GM12891 (cell line): ENCODE data around the gene TCF25.
A peak's percentile ranks its signal among the peaks of the same experiment; 100 is the strongest.

ENCODE experiments used
- DNase-seq: peaks from one replicate; pipeline ENCODE4 v3.0.0; 2011; ENCODE audit warnings: low spot score; ENCODE audit not compliant: insufficient read length
- FAIRE-seq: peaks from 2 replicates; lab custom pipeline; 2011; peaks lifted over from hg19 to GRCh38; lab: Jason Lieb, UNC
- PAX5 ChIP-seq: IDR thresholded peaks from 2 replicates; pipeline ENCODE4 v1.6.1; 2011; ENCODE audit warnings: low read length, moderate library complexity, mild to moderate bottlenecking; ENCODE audit not compliant: insufficient read depth, severe bottlenecking
- POLR2A ChIP-seq: IDR thresholded peaks from 2 replicates; pipeline ENCODE4 v1.6.1; 2011; ENCODE audit warnings: low read depth, low read length, control low read depth
- POLR2AphosphoS5 ChIP-seq: IDR thresholded peaks from 2 replicates; pipeline ENCODE4 v1.6.1; 2011; ENCODE audit warnings: low read depth, low read length, control low read depth
- POU2F2 ChIP-seq: IDR thresholded peaks from 2 replicates; pipeline ENCODE4 v1.6.1; 2011; ENCODE audit warnings: low read depth, mild to moderate bottlenecking, control low read depth, low read length, moderate library complexity
- SPI1 ChIP-seq: IDR thresholded peaks from 2 replicates; pipeline ENCODE4 v1.6.1; 2011; ENCODE audit warnings: low read depth, low read length, control low read depth
- TAF1 ChIP-seq: IDR thresholded peaks from 2 replicates; pipeline ENCODE4 v1.6.1; 2011; ENCODE audit warnings: low read depth, low read length, control low read depth

TCF25 gene

GRCh38 chr16:89859615-89860007 is 13.8 kb upstream of the TCF25 start:
- no peak for TF ChIP-seq TAF1
- TF ChIP-seq POLR2AphosphoS5 = no peak
- TF ChIP-seq PAX5 = no peak
- TF ChIP-seq POLR2A = no peak
- no peak for TF ChIP-seq SPI1
- no peak for TF ChIP-seq POU2F2
- FAIRE-seq = no peak
- no peak for DNase-seq

DNA sequence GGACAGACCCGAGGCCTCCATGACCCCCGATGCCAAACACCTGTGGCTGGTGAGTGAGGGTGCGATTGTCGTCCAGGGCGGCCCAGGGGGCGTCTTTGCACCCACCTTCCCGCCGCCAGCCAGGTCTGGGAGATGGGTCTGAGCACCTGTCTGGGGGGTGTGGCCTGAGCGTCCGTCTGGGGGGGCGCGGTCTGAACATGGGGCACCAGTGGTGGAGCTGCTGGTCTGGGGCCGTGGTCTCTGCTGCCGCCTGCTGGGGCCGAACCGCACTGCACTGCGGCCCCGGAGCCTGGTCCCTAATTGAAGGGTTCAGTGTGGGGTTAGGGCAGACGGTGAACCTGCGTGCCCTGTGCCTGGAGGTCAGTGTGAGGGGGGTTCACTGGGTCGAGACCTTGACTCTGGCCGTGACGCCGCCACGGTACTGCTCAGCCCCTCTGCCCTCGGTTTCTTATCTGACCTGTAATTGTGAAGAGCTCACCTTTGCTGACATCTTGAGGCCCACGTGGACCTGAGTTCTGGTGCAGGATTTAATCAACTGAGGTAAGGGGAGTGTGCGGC is 12.6 kb upstream of the TCF25 start:
- peak; percentile 93 for FAIRE-seq
- DNase-seq = peak; percentile 96
- TF ChIP-seq PAX5 (peak; percentile 9), POU2F2 (no peak), SPI1 (no peak)

GRCh38 chr16:89861648-89862047 is 11.7 kb upstream of the TCF25 start:
- no peak for TF ChIP-seq TAF1
- no peak for TF ChIP-seq POLR2A
- TF ChIP-seq POLR2AphosphoS5 = no peak
- TF ChIP-seq POU2F2 = no peak
- DNase-seq (no peak), FAIRE-seq (no peak)

- DNase-seq = no peak
- peak; percentile 63 for FAIRE-seq
- TF ChIP-seq POU2F2 (no peak), POLR2AphosphoS5 (no peak), TAF1 (no peak), SPI1 (no peak), POLR2A (no peak), PAX5 (no peak)
Observed at GRCh38 chr16:89862732-89863131, 10.7 kb upstream of the TCF25 start.

DNA sequence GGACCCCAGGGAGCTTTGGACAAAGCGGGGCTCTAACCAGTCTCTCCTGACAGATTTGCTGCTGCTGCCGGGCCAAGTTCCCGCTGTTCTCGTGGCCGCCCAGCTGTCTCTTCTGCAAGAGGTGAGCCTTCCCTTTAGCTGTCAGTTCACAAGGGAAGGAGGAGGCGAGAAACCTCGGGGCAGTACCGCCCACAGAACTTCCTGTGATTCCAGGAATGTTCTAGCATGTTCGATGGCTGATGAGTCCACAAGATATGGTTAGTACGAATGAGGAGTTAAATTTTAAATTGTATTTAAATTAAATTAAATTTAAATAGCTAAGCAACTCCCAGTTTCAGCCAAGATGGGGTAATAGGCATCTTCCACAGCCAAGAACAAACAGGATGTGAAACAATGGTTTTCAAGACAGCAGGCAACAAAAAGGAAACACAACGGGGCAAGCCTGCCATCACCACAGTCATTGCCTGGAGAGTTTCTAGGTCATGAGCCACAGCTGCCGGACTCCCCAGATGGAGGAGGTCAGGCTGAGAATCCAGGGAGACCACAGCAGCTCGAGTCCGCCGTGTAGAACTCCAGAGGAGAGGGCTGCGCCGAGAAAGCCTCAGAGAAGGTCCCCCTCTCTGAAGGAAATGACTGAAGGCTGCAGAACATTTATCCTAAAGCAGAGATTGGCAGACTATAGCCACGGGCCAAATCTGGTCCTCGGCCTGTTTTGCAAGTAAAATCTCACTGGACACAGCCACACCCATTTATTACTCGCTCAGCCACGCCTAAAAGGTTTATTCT is 9.5 kb upstream of the TCF25 start:
- FAIRE-seq (peak; percentile 94), DNase-seq (no peak)
- no peak for TF ChIP-seq POU2F2
- peak; percentile 82 for TF ChIP-seq SPI1
- no peak for TF ChIP-seq PAX5

DNA sequence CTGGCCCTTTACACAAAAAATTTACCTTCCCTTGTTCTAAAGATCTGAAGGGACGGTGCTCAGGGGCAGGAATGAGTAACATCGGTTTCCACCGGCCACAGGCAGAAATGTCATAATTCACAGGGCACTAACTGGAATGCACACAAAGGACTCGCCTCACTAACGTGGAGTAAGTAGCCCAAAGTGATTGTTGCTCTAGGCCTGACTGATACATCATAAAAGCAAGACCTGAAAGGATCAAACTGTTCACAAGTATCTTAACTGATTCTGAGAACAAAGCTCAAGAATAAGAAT is 8.9 kb upstream of the TCF25 start:
- no peak for DNase-seq
- FAIRE-seq = no peak
- TF ChIP-seq POLR2A (no peak), TAF1 (no peak), PAX5 (no peak), POLR2AphosphoS5 (no peak), POU2F2 (no peak), SPI1 (no peak)

DNA sequence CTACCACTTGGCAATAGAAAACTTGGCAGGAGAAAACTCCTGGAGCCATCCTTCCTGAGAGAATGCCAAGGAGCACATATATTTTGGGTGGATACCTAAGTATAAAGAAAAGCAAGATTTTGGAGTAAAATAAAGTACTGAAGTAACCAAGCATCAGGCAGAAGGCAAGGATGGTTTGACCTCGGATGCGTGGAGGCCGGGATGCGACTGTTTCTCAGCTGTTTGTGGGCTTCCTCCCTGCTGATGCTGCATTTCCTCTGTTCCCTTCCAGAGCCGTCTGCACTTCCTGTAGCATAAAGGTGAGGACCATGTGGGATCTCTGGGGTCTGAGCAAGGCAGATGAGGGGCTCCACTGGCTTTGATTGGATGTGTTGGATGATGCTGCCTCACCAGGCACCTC is 5.5 kb upstream of the TCF25 start:
- TF ChIP-seq POLR2A (no peak), PAX5 (no peak)
- DNase-seq (no peak), FAIRE-seq (no peak)

- no peak for DNase-seq
- FAIRE-seq = no peak
- TF ChIP-seq PAX5 (no peak), POLR2AphosphoS5 (no peak), POLR2A (no peak), SPI1 (no peak)
Observed at GRCh38 chr16:89869911-89870310, 3.5 kb upstream of the TCF25 start.

- DNase-seq = no peak
- no peak for TF ChIP-seq POLR2AphosphoS5
- no peak for FAIRE-seq
Observed at GRCh38 chr16:89870440-89870839, 3.0 kb upstream of the TCF25 start.

DNA sequence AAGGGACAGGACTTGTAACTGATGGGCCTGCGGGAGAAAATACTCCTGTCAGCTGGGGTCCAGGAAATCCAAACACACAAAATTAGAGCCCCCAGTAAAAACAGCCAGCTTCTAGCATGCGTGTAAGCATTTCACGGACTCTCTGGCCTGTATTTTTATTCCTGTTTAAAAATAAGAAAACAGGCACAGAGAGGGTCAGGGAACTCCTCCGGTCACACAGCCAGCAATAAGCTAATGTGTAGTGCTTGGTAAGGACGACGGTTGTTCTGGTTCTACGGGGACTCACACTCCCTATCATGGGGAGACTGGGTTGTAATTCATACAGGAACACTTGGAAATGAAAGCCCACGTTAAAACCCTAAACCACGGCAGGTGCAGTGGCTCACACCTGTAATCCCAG is 1.5 kb upstream of the TCF25 start:
- FAIRE-seq = no peak
- TF ChIP-seq PAX5 = no peak
- TF ChIP-seq POLR2A = no peak
- no peak for TF ChIP-seq SPI1
- no peak for DNase-seq
